Hepatocyte (in vitro differentiated cells): ENCODE data around the gene ICE2.

ENCODE experiments used
- CTCF ChIP-seq: fragments of 200-600 bp; sonication (generic); IDR thresholded peaks from 2 replicates; pipeline ENCODE4 v1.5.1; 2016; ENCODE audit warnings: antibody characterized with exemption, mild to moderate bottlenecking; ENCODE audit not compliant: poor library complexity
- EZH2 ChIP-seq: fragments of 200-600 bp; sonication (generic); IDR thresholded peaks from 2 replicates; pipeline ENCODE4 v1.6.1; 2016; ENCODE audit warnings: antibody characterized with exemption, mild to moderate bottlenecking, borderline replicate concordance
- EZH2phosphoT487 ChIP-seq: fragments of 200-600 bp; sonication (generic); IDR thresholded peaks from one replicate; pipeline ENCODE4 v1.6.1; 2018; ENCODE audit warnings: antibody characterized with exemption, mild to moderate bottlenecking, low read depth, moderate library complexity; ENCODE audit not compliant: unreplicated experiment, severe bottlenecking

GRCh38 chr15:60520013-60520824, 41.3 kb upstream of the ICE2 start:
- TF ChIP-seq CTCF (no peak), EZH2 (no peak), EZH2phosphoT487 (no peak)
